GM12865 (cell line): ENCODE results near the gene ATOH7.

Experiments
- DNase-seq: peaks from one replicate; pipeline ENCODE4 v3.0.0; 2010; ENCODE audit warnings: low read depth
- H3K4me3 ChIP-seq: 2 replicates; pipeline ENCODE4 v1.5.1; 2011; ENCODE audit warnings: mild to moderate bottlenecking, low read depth, low read length, control low read depth
- TF ChIP-seq, protein P1 (sequence below): IDR thresholded peaks from 2 replicates; pipeline ENCODE4 v1.5.1; 2011; ENCODE audit warnings: low read length, control low read depth, low read depth, inconsistent platforms; ENCODE audit not compliant: insufficient read depth; ENCODE audit errors: missing control alignments

ATOH7 gene

DNA sequence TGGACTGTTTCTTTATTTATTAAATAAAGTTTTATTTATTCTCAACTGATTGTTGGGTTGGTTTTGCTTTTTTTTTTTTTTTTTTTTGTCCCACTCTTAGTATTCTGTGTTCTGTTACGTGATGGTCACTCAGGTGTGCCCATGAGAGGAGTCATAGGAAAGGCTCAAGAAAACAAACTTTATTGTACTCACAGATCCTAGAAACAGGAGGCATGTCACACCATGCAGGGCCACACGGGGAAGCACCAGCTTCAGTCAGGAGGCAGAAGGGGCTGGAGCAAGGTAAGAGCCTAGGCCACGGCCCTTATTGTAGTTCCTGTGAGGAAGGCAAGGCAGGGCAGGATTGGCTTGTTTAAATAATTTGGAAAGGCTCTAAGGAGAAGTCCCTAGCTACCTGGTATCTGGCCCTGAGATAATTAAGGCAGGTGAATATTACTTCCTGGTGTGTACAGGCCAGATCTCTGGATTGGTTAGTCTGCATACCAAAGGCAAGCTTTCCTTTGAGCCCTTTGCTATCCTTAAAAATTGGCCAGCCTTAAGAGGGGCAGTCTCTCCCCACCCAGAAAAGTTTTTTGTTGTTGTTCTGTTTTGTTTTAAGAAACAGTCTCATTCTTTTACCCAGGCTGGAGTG lies 8.3 kb downstream of the ATOH7 start:
- TF ChIP-seq, protein P1, sequence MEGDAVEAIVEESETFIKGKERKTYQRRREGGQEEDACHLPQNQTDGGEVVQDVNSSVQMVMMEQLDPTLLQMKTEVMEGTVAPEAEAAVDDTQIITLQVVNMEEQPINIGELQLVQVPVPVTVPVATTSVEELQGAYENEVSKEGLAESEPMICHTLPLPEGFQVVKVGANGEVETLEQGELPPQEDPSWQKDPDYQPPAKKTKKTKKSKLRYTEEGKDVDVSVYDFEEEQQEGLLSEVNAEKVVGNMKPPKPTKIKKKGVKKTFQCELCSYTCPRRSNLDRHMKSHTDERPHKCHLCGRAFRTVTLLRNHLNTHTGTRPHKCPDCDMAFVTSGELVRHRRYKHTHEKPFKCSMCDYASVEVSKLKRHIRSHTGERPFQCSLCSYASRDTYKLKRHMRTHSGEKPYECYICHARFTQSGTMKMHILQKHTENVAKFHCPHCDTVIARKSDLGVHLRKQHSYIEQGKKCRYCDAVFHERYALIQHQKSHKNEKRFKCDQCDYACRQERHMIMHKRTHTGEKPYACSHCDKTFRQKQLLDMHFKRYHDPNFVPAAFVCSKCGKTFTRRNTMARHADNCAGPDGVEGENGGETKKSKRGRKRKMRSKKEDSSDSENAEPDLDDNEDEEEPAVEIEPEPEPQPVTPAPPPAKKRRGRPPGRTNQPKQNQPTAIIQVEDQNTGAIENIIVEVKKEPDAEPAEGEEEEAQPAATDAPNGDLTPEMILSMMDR = peak; percentile 8
- H3K4me3 ChIP-seq = no peak overlapping the region
- DNase-seq = peak; percentile 44

DNA sequence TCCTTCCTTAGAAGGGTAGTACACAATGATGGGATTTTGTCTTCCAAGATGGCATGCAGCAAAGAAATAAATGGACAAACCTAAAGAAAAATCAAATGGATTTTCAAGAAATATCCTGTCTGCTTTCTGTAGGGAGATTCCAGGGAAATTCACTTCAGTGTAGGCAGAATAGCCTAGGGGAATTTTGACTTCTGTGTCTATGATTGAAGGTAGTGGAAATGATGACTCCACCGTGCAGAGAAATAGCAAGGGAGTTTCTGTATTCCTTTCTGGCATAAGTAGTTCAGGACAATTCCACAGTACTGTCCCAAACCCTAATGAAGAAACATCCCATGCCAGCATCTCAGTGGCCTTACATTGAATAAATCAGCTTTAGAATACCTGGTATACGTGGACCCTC lies 9.5 kb downstream of the ATOH7 start:
- TF ChIP-seq, protein P1 = no peak
- DNase-seq = no peak
- H3K4me3 ChIP-seq = no peak overlapping the region

DNA sequence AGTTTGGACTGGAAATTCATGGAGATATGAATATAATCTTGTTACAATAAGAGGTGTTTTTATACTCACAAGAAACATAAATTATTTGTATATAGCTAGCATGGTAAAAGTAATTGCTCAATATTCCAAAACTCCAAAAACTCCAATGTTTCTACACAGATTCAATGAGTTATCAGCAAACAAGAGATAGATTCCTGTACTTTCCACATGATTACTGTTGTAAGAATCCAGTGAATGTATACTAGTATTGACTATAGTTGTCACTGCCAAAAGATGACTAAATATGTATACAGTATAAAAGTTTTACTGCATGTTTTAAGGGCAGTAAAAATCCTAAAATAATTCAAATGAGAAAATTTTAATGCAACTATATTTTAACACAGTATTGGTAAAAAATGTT lies 10.7 kb downstream of the ATOH7 start:
- no peak overlapping the region for H3K4me3 ChIP-seq
- TF ChIP-seq, protein P1 = no peak
- no peak for DNase-seq

DNA sequence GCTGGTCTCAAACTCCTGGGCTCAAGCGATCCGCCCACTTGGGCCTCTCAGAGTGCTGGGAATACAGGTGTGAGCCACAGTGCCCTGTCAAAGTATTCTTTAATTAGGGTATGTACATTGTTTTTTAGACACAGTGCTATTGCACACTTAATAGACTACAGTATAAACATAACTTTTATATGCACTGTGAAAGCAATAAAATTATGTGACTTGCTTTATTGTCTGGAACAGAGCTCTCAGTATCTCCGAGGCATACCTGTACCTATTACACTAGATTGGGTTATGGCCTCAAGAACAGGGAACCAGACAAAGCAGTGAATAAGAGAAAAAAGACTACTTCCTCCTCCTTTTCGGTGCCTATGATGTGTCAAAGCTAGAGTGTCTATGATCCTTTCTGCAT lies 13.1 kb downstream of the ATOH7 start:
- DNase-seq = no peak
- H3K4me3 ChIP-seq = no peak overlapping the region
- TF ChIP-seq, protein P1 = no peak

DNA sequence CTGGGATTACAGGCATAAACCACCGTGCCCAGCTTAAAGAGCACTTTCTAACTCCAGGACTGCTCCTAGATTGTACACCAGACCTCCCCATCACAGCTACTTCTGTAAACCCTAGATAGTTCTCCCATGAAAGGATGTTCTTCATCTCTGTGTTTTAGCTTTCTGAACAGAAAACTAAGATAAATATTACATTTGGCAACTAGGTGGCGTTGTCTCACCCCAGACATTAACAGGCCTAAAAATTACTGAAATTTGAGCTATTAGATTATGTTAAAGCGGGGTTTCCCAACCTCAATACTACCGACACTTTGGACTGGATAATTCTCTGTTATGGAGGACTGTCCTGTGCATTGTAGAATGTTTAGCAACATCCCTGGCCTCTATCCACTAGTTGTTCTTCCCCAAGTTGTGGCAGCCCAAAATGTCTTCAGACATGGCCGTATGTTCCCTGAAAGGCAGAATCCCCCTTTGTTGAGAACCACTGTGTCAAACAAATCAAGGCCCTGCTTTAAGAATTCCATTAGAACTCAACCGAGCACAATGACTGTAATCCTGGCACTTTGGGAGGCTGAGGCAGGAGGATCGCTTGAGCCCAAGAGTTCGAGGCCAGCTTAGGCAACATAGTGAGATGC lies 19.1 kb downstream of the ATOH7 start:
- TF ChIP-seq, protein P1 = peak; percentile 41
- DNase-seq = peak; percentile 40

DNA sequence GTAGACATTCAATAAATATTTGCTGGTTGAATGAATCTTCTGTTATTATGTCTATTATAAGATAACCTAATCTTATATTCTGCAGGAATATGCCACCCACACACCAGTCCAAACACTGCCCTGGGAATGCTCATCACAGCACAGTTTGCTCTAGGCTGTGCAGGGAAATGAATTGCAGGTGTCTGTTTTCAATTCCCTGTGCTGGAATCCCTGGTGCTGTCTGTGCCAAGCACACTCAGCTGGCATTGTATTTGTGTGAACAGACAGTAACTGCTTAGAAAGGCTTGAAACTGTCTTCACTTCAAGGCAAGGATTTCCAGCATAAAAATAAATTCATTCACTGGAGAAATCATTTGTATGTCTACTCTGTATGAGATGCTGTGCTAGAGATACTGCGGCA lies 20.2 kb downstream of the ATOH7 start:
- no peak for DNase-seq
- no peak overlapping the region for H3K4me3 ChIP-seq
- TF ChIP-seq, protein P1 = no peak

More for the DNA sequence above, 19.1 kb downstream of the ATOH7 start:
- no peak overlapping the region for H3K4me3 ChIP-seq

DNA sequence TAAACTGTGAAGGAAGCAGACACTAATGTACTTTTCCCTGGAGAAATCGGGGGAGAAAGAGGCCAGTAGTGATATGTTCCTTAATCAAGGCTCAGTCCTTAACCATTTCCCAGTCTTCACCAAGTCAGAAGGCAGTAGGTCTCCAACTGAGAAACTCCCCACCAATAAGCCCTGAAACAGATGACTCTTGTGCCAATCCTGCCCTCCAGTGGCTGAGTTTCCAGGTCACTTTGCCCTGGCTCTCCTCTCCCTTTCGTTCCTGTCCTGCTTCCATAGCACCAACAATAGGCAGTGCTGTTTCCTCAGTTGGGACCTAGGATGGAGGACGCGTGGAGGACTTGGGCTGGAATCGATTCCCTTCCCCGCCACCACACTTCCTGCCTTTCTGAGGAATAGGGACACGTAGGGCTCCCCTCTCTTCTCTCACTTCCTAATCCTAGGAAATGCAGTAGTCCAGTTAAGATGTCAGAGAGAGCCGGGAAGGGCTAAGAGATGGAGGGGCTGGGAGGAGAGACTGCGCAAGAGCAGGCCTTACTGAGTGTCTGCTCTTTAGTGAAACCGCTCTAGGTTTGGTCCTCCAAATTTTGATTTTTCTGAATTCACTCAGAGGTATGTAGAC lies 23.4 kb downstream of the ATOH7 start:
- H3K4me3 ChIP-seq = no peak overlapping the region
- DNase-seq = peak; percentile 56
- TF ChIP-seq, protein P1 = peak; percentile 48
